T-cell (primary cell): ENCODE measurements around the gene ELMOD2. TPM values are rescaled to one million over a fixed set of nuclear protein-coding genes. Genes with fewer than 3 reads are reported as not detected.
A peak's percentile ranks its signal among the peaks of the same experiment; 100 is the strongest.

Source experiments
- ATAC-seq, 4 experiments: fragments of 200-7000 bp in 3 of 4; fragments of 150-1000 bp in 1 of 4; cut with Tn5 transposase; replicated peaks in 1 of 4; 1 replicate in 3 of 4; 2 replicates in 1 of 4; pipeline ENCODE4 v1.10.0; 2021; ENCODE audit warnings: moderate library complexity in 3 of 4, mild to moderate bottlenecking in 2 of 4, moderate number of reproducible peaks in 1 of 4
- CTCF ChIA-PET, 2 donors: fragments of 300-600 bp; sonication (Branson Sonifier 250); formaldehyde crosslinking; loops; one replicate each; lab custom pipeline; 2022; ENCODE audit warnings: antibody characterized with exemption in 2 of 2; lab: Charles Lee
- POLR2A ChIA-PET, 2 donors: fragments of 300-600 bp; sonication (Branson Sonifier 250); formaldehyde crosslinking; loops; one replicate each; lab custom pipeline; 2022; ENCODE audit warnings: antibody characterized with exemption in 2 of 2; lab: Charles Lee
- DNase-seq, 35 experiments: peaks; one replicate each; pipeline versions ENCODE4 v3.0.0 to v3.0.0-alpha.2; 2013 to 2023
- H3K27ac ChIP-seq: one replicate; pipeline ENCODE4 v1.5.1; 2013; ENCODE audit warnings: low read length
- H3K27me3 ChIP-seq, 2 experiments: replicated peaks in 1 of 2; 1 replicate in 1 of 2; 2 replicates in 1 of 2; pipeline versions ENCODE4 v1.6.1 to v1.7.0; 2013; ENCODE audit warnings: low read length in 1 of 2, mixed read lengths in 1 of 2; ENCODE audit not compliant: control insufficient read depth in 2 of 2, insufficient read depth in 2 of 2; ENCODE audit errors: extremely low read depth in 1 of 2
- H3K36me3 ChIP-seq, 2 donors: 1 replicate in 1 of 2; 2 replicates in 1 of 2; pipeline versions ENCODE4 v1.6.1 to v1.7.0; 2013; ENCODE audit warnings: low read length in 1 of 2; ENCODE audit not compliant: control insufficient read depth in 2 of 2, insufficient read depth in 1 of 2; ENCODE audit errors: extremely low read depth in 1 of 2
- H3K4me1 ChIP-seq, 2 experiments: 1 replicate in 1 of 2; 2 replicates in 1 of 2; pipeline versions ENCODE4 v1.6.1 to v1.7.0; 2013; ENCODE audit warnings: low read length in 2 of 2, mixed read lengths in 1 of 2; ENCODE audit not compliant: insufficient read depth in 2 of 2, control insufficient read depth in 1 of 2; ENCODE audit errors: extremely low read depth in 1 of 2
- H3K4me3 ChIP-seq, 2 donors: 1 replicate in 1 of 2; 2 replicates in 1 of 2; pipeline versions ENCODE4 v1.5.1 to v1.7.0; 2013; ENCODE audit warnings: mild to moderate bottlenecking in 2 of 2, low read length in 1 of 2, moderate library complexity in 1 of 2; ENCODE audit not compliant: control insufficient read depth in 1 of 2; ENCODE audit errors: extremely low read depth in 1 of 2
- H3K9me3 ChIP-seq: 2 replicates; pipeline ENCODE4 v1.7.0; 2013
- H3K27ac Mint-ChIP-seq, 2 donors: one replicate each; pipeline ENCODE4 v1.8.0; 2020 to 2021; ENCODE audit warnings: mild to moderate bottlenecking in 2 of 2, mixed read lengths in 2 of 2
- H3K27me3 Mint-ChIP-seq, 2 donors: one replicate each; pipeline ENCODE4 v1.8.0; 2021 to 2022; ENCODE audit warnings: mixed read lengths in 2 of 2
- H3K36me3 Mint-ChIP-seq: one replicate; pipeline ENCODE4 v1.8.0; 2021; ENCODE audit warnings: mixed read lengths
- H3K4me1 Mint-ChIP-seq, 3 donors: one replicate each; pipeline ENCODE4 v1.8.0; 2020 to 2022; ENCODE audit warnings: mixed read lengths in 3 of 3, mild to moderate bottlenecking in 1 of 3
- H3K4me3 Mint-ChIP-seq, 3 donors: one replicate each; pipeline ENCODE4 v1.8.0; 2020 to 2022; ENCODE audit warnings: mild to moderate bottlenecking in 3 of 3, mixed read lengths in 3 of 3, moderate library complexity in 3 of 3
- H3K9me3 Mint-ChIP-seq, 3 donors: one replicate each; pipeline ENCODE4 v1.8.0; 2020 to 2022; ENCODE audit warnings: mixed read lengths in 3 of 3
- WGBS: methylation state at CpG from one replicate; pipeline ENCODE4 v1.1.5; 2013; ENCODE audit warnings: missing lambda C conversion rate; ENCODE audit not compliant: insufficient coverage; 5-methylcytosine and 5-hydroxymethylcytosine counted together
- total RNA-seq, 35 experiments: library from RNA in 6 of 35; stranded (reverse) in 6 of 35; fragments of 120-200 nt in 1 of 35; gene quantifications; one replicate each; pipeline versions ENCODE4 v1.2.1 to v1.2.4 and lab custom pipeline; 2013 to 2026

Gene ELMOD2
- total RNA-seq, 5 donors from 2014 or later (not counting 1 experiment from before 2014, with no cell fraction given): 11.1 to 22.8 (median 18.8) TPM

DNA sequence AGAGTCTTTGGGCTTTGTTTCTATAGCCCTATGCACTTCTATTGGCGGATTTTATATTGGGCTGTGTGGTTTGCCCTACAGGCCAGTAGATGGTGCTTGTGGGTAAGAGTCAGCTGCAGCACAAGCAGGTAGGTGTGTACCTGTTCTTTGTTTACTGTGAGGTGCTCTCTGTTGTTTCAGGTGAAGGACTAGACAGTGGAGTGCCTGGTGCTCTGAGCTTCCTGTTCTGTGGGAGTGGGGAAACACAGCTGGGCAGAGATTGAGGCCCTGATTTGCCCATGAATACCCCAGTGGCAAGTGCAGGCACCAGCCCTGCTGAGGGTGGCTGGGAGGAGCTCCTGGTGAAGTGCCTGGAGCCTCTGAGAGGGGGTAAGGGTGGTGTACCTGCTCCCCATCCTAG is 71.1 kb downstream of the ELMOD2 start:
- CTCF ChIA-PET: interaction anchor here (0.6 to 0.7 kb wide), 2 partner anchors 44 to 584 kb away, joined by 3 read pairs; no protein-coding TSS in a partner anchor
- H3K36me3 Mint-ChIP-seq: no peaks in the 10 kb centered on the region
- peaks cover 7 to 11% (median 9%) of the 10 kb centered on the region in 3 donors for H3K4me1 Mint-ChIP-seq
- no peak overlapping the region for H3K27ac Mint-ChIP-seq
- Histone ChIP-seq H3K36me3 (no peaks in the 10 kb centered on the region), H3K27ac (no peak overlapping the region), H3K27me3 (peaks cover 0 to 11% of the 10 kb centered on the region in 2 experiments), H3K4me1 (no peaks in the 10 kb centered on the region), H3K4me3 (no peak overlapping the region), H3K9me3 (no peaks in the 10 kb centered on the region)
- POLR2A ChIA-PET: no interaction called here
- DNase-seq: peak in 1 of 35 experiments; percentile 6
- no peak for ATAC-seq
- H3K27me3 Mint-ChIP-seq: peaks cover 36 to 40% of the 10 kb centered on the region in 2 donors
- H3K4me3 Mint-ChIP-seq: no peak overlapping the region
- H3K9me3 Mint-ChIP-seq: peaks cover 3 to 5% (median 5%) of the 10 kb centered on the region in 3 donors
- 56% methylated on average over 1 of the region's 1 CpG for WGBS

GRCh38 chr4:140600408-140600807 is 76.4 kb downstream of the ELMOD2 start:
- ChIA-PET CTCF (interaction anchor here in 1 of 2 donors (0.6 kb wide), 1 partner anchor 919 kb away, joined by 3 read pairs; no protein-coding TSS in a partner anchor), POLR2A (no interaction called here)
- DNase-seq (no peak), ATAC-seq (no peak)
- Mint-ChIP-seq H3K4me1 (no peaks in the 10 kb centered on the region), H3K9me3 (no peaks in the 10 kb centered on the region), H3K27ac (no peak overlapping the region), H3K4me3 (no peak overlapping the region), H3K36me3 (no peaks in the 10 kb centered on the region), H3K27me3 (peaks cover 8 to 9% of the 10 kb centered on the region in 2 donors)
- Histone ChIP-seq H3K4me1 (no peaks in the 10 kb centered on the region), H3K27ac (no peak overlapping the region), H3K9me3 (no peaks in the 10 kb centered on the region), H3K27me3 (peaks cover 0 to 9% of the 10 kb centered on the region in 2 experiments), H3K36me3 (no peaks in the 10 kb centered on the region), H3K4me3 (no peak overlapping the region)
- WGBS: 80% methylated on average over 7 of the region's 8 CpGs

DNA sequence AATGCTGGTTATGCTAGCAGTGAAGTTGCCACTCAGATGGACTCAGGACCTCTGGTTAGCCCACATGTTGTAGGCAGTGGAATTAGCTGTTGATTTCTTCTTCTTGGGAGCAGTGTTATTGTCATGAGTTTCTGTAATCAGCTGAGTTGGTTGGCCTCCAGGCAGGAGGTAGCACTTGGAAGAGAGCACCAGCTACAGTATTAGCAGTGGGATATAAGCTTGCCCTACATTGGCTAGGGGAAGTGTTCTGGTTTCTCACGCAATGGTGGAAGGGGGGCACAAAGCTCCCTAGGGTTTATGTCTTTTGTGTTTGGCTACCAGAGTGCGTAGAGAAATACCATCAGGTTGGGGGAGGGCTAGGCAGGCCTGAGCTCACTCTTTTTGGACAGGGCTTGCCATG is 78.7 kb downstream of the ELMOD2 start:
- Histone ChIP-seq H3K4me1 (no peaks in the 10 kb centered on the region), H3K27me3 (peaks cover 0 to 14% of the 10 kb centered on the region in 2 experiments), H3K4me3 (no peak overlapping the region), H3K36me3 (no peaks in the 10 kb centered on the region), H3K9me3 (no peaks in the 10 kb centered on the region), H3K27ac (no peak overlapping the region)
- Mint-ChIP-seq H3K9me3 (no peaks in the 10 kb centered on the region), H3K27me3 (peaks cover 15 to 19% of the 10 kb centered on the region in 2 donors), H3K4me1 (no peaks in the 10 kb centered on the region), H3K27ac (no peak overlapping the region), H3K4me3 (no peak overlapping the region), H3K36me3 (no peaks in the 10 kb centered on the region)
- POLR2A ChIA-PET: no interaction called here
- CTCF ChIA-PET: no interaction called here
- WGBS: 100% methylated on average over 2 of the region's 2 CpGs
- DNase-seq (no peak), ATAC-seq (no peak)

- H3K4me3 ChIP-seq: no peak overlapping the region
- Mint-ChIP-seq H3K9me3 (no peaks in the 10 kb centered on the region), H3K36me3 (no peaks in the 10 kb centered on the region), H3K27ac (no peak overlapping the region), H3K27me3 (peaks cover 15 to 21% of the 10 kb centered on the region in 2 donors), H3K4me3 (no peak overlapping the region), H3K4me1 (no peaks in the 10 kb centered on the region)
- no peaks in the 10 kb centered on the region for H3K4me1 ChIP-seq
- H3K27me3 ChIP-seq: peaks cover 0 to 12% of the 10 kb centered on the region in 2 experiments
- DNase-seq: no peak
- no peaks in the 10 kb centered on the region for H3K36me3 ChIP-seq
- no peaks in the 10 kb centered on the region for H3K9me3 ChIP-seq
- ChIA-PET POLR2A (no interaction called here), CTCF (no interaction called here)
- no peak overlapping the region for H3K27ac ChIP-seq
- WGBS: 88% methylated on average over 2 of the region's 2 CpGs
- ATAC-seq: no peak
These were observed 79.3 kb downstream of the ELMOD2 start for GRCh38 chr4:140603286-140603685.

Other genes with a start within 250 kb of the ELMOD2 start
- gene SCOC, start 150.5 kb upstream of the ELMOD2 start, total RNA-seq: 10 to 100 TPM; 10.3 to 19.3 (median 18.7) TPM
- gene CLGN, start 96.5 kb upstream of the ELMOD2 start, total RNA-seq: under 1 TPM in 1 of 5 donors, not detected in 4; 0.38 TPM
- not detected for gene MGAT4D, start 25.9 kb upstream of the ELMOD2 start, total RNA-seq
- gene UCP1, start 44.8 kb downstream of the ELMOD2 start, total RNA-seq: not detected
- 1 to 10 TPM in 3 of 5 donors, under 1 TPM in 2; 0.56 to 4.2 (median 1.2) TPM for gene TBC1D9, start 232.2 kb downstream of the ELMOD2 start, total RNA-seq